A549 (cell line): ENCODE data around the gene P2RY14. TPM values are rescaled to one million over a fixed set of nuclear protein-coding genes. Genes with fewer than 3 reads are reported as not detected.

Experiments used
- ATAC-seq, 2 experiments: fragments of 200-7000 bp in 1 of 2; fragments of >200 bp in 1 of 2; cut with Nextera tagmentation in 1 of 2; cut with Tn5 transposase in 1 of 2; 3 replicates each; pipeline versions ENCODE4 v1.8.0 to v1.9.1; 2018 to 2020; ENCODE audit warnings: mild to moderate bottlenecking in 1 of 2, moderate library complexity in 1 of 2
- CTCF ChIA-PET: fragments of 300-600 bp; sonication (Branson Sonifier 250); formaldehyde crosslinking; extraction: SDS; loops from one replicate; lab custom pipeline; 2021; ENCODE audit warnings: antibody characterized with exemption, inconsistent platforms; lab: Yijun Ruan, JAX
- POLR2A ChIA-PET: fragments of 350-600 bp; formaldehyde crosslinking; extraction: SDS; loops from one replicate; lab custom pipeline; 2021; ENCODE audit warnings: antibody characterized with exemption, inconsistent platforms; lab: Yijun Ruan, JAX
- DNase-seq, 2 experiments: peaks; one replicate each; pipeline versions ENCODE4 v3.0.0 to v3.0.0-alpha.2; 2011 to 2016; ENCODE audit warnings: low read depth in 1 of 2, low spot score in 1 of 2
- FAIRE-seq: peaks from 2 replicates; lab custom pipeline; 2011; peaks lifted over from hg19 to GRCh38; lab: Jason Lieb, UNC
- H3K27ac ChIP-seq, 2 experiments: fragments of >200 bp; sonication (Bioruptor Twin); formaldehyde crosslinking; 3 replicates each; pipeline ENCODE4 v1.5.1; 2016 to 2017
- H3K4me1 ChIP-seq: fragments of >200 bp; sonication (Bioruptor Twin); formaldehyde crosslinking; 3 replicates; pipeline ENCODE4 v1.6.1; 2016
- H3K4me2 ChIP-seq: fragments of >200 bp; sonication (Bioruptor Twin); formaldehyde crosslinking; 3 replicates; pipeline ENCODE4 v1.6.1; 2016
- H3K4me3 ChIP-seq: fragments of >200 bp; sonication (Bioruptor Twin); formaldehyde crosslinking; 3 replicates; pipeline ENCODE4 v1.5.1; 2016
- H3K9me3 ChIP-seq: fragments of >200 bp; sonication (Bioruptor Twin); formaldehyde crosslinking; 3 replicates; pipeline ENCODE4 v1.6.1; 2016
- ATOH8 ChIP-seq: fragments of 250-450 bp; sonication (Bioruptor Pico); IDR thresholded peaks from 2 replicates; pipeline ENCODE4 v1.5.0; 2020; ENCODE audit warnings: low read depth, mild to moderate bottlenecking, moderate library complexity
- CBX8 ChIP-seq: fragments of 200-600 bp; sonication (generic); IDR thresholded peaks from 2 replicates; pipeline ENCODE4 v1.6.1; 2016
- EHMT2 ChIP-seq: fragments of 200-600 bp; sonication (generic); IDR thresholded peaks from 2 replicates; pipeline ENCODE4 v1.6.1; 2016; ENCODE audit warnings: antibody characterized with exemption, low read depth, mild to moderate bottlenecking, moderate library complexity
- ESRRA ChIP-seq: fragments of 150-350 bp; IDR thresholded peaks from 2 replicates; pipeline ENCODE4 v1.6.1; 2014; ENCODE audit warnings: mild to moderate bottlenecking, low read length, borderline replicate concordance
- FOXS1 ChIP-seq: fragments of 250-450 bp; sonication (Bioruptor Pico); IDR thresholded peaks from 2 replicates; pipeline ENCODE4 v1.5.0; 2020; ENCODE audit warnings: mild to moderate bottlenecking, moderate library complexity
- GATA3 ChIP-seq: IDR thresholded peaks from 2 replicates; pipeline ENCODE4 v1.6.1; 2012; ENCODE audit warnings: borderline replicate concordance
- HDAC2 ChIP-seq: fragments of 200-600 bp; sonication (generic); IDR thresholded peaks from 2 replicates; pipeline ENCODE4 v1.6.1; 2016
- HEYL ChIP-seq: fragments of 250-450 bp; sonication (Bioruptor Pico); IDR thresholded peaks from 2 replicates; pipeline ENCODE4 v1.8.0; 2021; ENCODE audit warnings: mild to moderate bottlenecking, moderate library complexity
- HOXA7 ChIP-seq: fragments of 250-450 bp; sonication (Bioruptor Pico); IDR thresholded peaks from 2 replicates; pipeline ENCODE4 v1.5.0; 2020; ENCODE audit warnings: mild to moderate bottlenecking, moderate library complexity
- HOXB13 ChIP-seq: fragments of 250-450 bp; sonication (Bioruptor Pico); IDR thresholded peaks from 2 replicates; pipeline ENCODE4 v1.5.0; 2020; ENCODE audit warnings: low read depth, mild to moderate bottlenecking, moderate library complexity
- HOXB5 ChIP-seq: fragments of 250-450 bp; sonication (Bioruptor Pico); IDR thresholded peaks from 2 replicates; pipeline ENCODE4 v1.5.0; 2020; ENCODE audit warnings: mild to moderate bottlenecking, moderate library complexity
- NFE2L2 ChIP-seq: fragments of 150-350 bp; conservative IDR thresholded peaks from 2 replicates; pipeline ENCODE4 v1.6.1; 2014; ENCODE audit warnings: low read length
- PBX3 ChIP-seq: IDR thresholded peaks from 2 replicates; pipeline ENCODE4 v1.6.1; 2012
- RAD21 ChIP-seq, 2 experiments: fragments of >200 bp in 1 of 2; sonication (Bioruptor Twin) in 1 of 2; formaldehyde crosslinking in 1 of 2; IDR thresholded peaks in 1 of 2; conservative IDR thresholded peaks in 1 of 2; 2 replicates in 1 of 2; 3 replicates in 1 of 2; pipeline ENCODE4 v1.6.1; 2012 to 2018; ENCODE audit warnings: inconsistent platforms in 1 of 2
- REST ChIP-seq: fragments of 200-600 bp; sonication (generic); IDR thresholded peaks from 2 replicates; pipeline ENCODE4 v1.6.1; 2016; ENCODE audit warnings: antibody characterized with exemption, mild to moderate bottlenecking, moderate library complexity
- RNF2 ChIP-seq: fragments of 200-600 bp; sonication (generic); IDR thresholded peaks from 2 replicates; pipeline ENCODE4 v1.6.1; 2016; ENCODE audit warnings: low read depth, mild to moderate bottlenecking, antibody characterized with exemption, moderate library complexity, borderline replicate concordance
- SREBF2 ChIP-seq: fragments of 450-650 bp; IDR thresholded peaks from 2 replicates; pipeline ENCODE4 v1.6.1; 2014; ENCODE audit warnings: mild to moderate bottlenecking, moderate library complexity
- TFCP2L1 ChIP-seq: fragments of 250-450 bp; sonication (Bioruptor Pico); IDR thresholded peaks from 2 replicates; pipeline ENCODE4 v1.5.0; 2021; ENCODE audit warnings: mild to moderate bottlenecking
- USF2 ChIP-seq: fragments of 450-650 bp; IDR thresholded peaks from 2 replicates; pipeline ENCODE4 v1.6.1; 2014; ENCODE audit warnings: antibody characterized with exemption
- ZFP36 ChIP-seq: fragments of 450-650 bp; IDR thresholded peaks from 2 replicates; pipeline ENCODE4 v1.6.1; 2014; ENCODE audit warnings: borderline replicate concordance; ENCODE audit not compliant: partially characterized antibody
- ZSCAN20 ChIP-seq: fragments of 250-450 bp; sonication (Bioruptor Pico); IDR thresholded peaks from 2 replicates; pipeline ENCODE4 v1.8.0; 2022; ENCODE audit warnings: mild to moderate bottlenecking, moderate library complexity
- whole genome bisulfite sequencing: methylation state at CpG from one replicate; pipeline ENCODE4 v1.1.6; 2017; ENCODE audit errors: missing lambda C conversion rate; 5-methylcytosine and 5-hydroxymethylcytosine counted together
- polyA plus RNA-seq, 4 experiments: library from polyadenylated mRNA; depleted of rRNA in 3 of 4; stranded (reverse); fragments of >200 nt; fragmentation: RNase III in 1 of 4; extraction: RNeasy Plus Mini Kit Qiagen cat#74134 plus additional on column Dnase treatment in 1 of 4; gene quantifications; 2 replicates in 3 of 4; 3 replicates in 1 of 4; pipeline ENCODE4 v1.2.3, GENCODE V29; 2011 to 2017

The P2RY14 gene
- polyA plus RNA-seq, 2 of the 4 experiments (the other 2 are of a cell fraction), result not detected

- ATAC-seq, result no peak
- no peaks in the 10 kb centered on the region for H3K9me3 ChIP-seq
- POLR2A ChIA-PET, result no interaction called here
- no peak for DNase-seq
- H3K27ac ChIP-seq, result no peak within 1 kb of the TSS
- peaks cover 9% of the 10 kb centered on the region; the same call in 2 of the 3 replicates for H3K4me1 ChIP-seq
- TF ChIP-seq GATA3 (no peak), HEYL (no peak), PBX3 (no peak), TFCP2L1 (CRISPR knock-in tag) (no peak), ZSCAN20 (no peak), ESRRA (no peak), HOXB13 (CRISPR knock-in tag) (no peak)
- H3K4me2 ChIP-seq, result no peak within 1 kb of the TSS
- 88% methylated on average over 3 of the region's 3 CpGs for WGBS
- H3K4me3 ChIP-seq, result no peak within 1 kb of the TSS
- CTCF ChIA-PET, result interaction anchor here (0.8 to 1.9 kb wide), 3 partner anchors 10 to 36 kb away, joined by 3 to 4 read pairs (median 4); no protein-coding TSS in a partner anchor
- no peak for FAIRE-seq
Measured at GRCh38 chr3:151203051-151203420, 75.3 kb downstream of the P2RY14 start, which contains the start of gene GPR171. Gene GPR171 (minus strand): TSS chr3:151203216. CDS start chr3:151199386, 3,830 bp downstream.

- H3K27ac ChIP-seq, result no peak overlapping the region
- POLR2A ChIA-PET, result no interaction called here
- FAIRE-seq (no peak), ATAC-seq (no peak)
- no peak overlapping the region for H3K4me3 ChIP-seq
- TF ChIP-seq TFCP2L1 (CRISPR knock-in tag) (no peak), HOXA7 (no peak), FOXS1 (no peak), ZFP36 (no peak), CBX8 (no peak), USF2 (no peak), HOXB5 (no peak), SREBF2 (no peak), ATOH8 (CRISPR knock-in tag) (no peak), NFE2L2 (no peak), EHMT2 (no peak), REST (no peak), RNF2 (no peak), RAD21 (conservative IDR thresholded peaks at IDR 0.05 in 1 of 2, IDR thresholded peaks at IDR 0.05 in 1 of 2) (no peak), HDAC2 (no peak)
- TF ChIP-seq, all 56 proteins: peak for 0
- 86% methylated on average over 7 of the region's 7 CpGs for WGBS
- Histone ChIP-seq H3K4me2 (no peak overlapping the region), H3K4me1 (peaks cover 18% of the 10 kb centered on the region; the same call in 2 of the 3 replicates), H3K9me3 (no peaks in the 10 kb centered on the region)
- CTCF ChIA-PET, result interaction anchor here (0.6 to 3.2 kb wide), 9 partner anchors 8 to 1054 kb away, joined by 3 to 12 read pairs (median 4); no protein-coding TSS in a partner anchor
- no peak for DNase-seq
Measured at GRCh38 chr3:151201051-151201730, 77.2 kb downstream of the P2RY14 start.
